Thyroid gland (tissue), 4 donors: ENCODE data around the gene PPP3CA.

Experiments
- CTCF ChIP-seq, 6 experiments: fragments of 200-600 bp in 3 of 6; fragments of 450-650 bp in 3 of 6; sonication (generic) in 3 of 6; IDR thresholded peaks; one replicate each; pipeline ENCODE4 v1.5.1; 2016 to 2019; ENCODE audit warnings: antibody characterized with exemption in 6 of 6, mild to moderate bottlenecking in 2 of 6, inconsistent platforms in 1 of 6, moderate library complexity in 1 of 6
- POLR2A ChIP-seq, 2 donors: fragments of 450-650 bp; IDR thresholded peaks; one replicate each; pipeline ENCODE4 v1.6.1; 2017; ENCODE audit warnings: antibody characterized with exemption in 2 of 2, mild to moderate bottlenecking in 2 of 2, moderate library complexity in 1 of 2

- no peak for TF ChIP-seq CTCF (IDR thresholded peaks at IDR 0.05)
- TF ChIP-seq POLR2A (IDR thresholded peaks at IDR 0.05): no peak
These were observed 279.9 kb downstream of the PPP3CA start for GRCh38 chr4:101067383-101067782.
